SK-N-SH (cell line): ENCODE measurements around the gene PRCC. TPM values are rescaled to one million over a fixed set of nuclear protein-coding genes. Genes with fewer than 3 reads are reported as not detected.

Source experiments
- CTCF ChIA-PET: fragments of 300-600, 350-600 bp; formaldehyde crosslinking; extraction: SDS; loops from one replicate; lab custom pipeline; 2021; lab: Yijun Ruan, JAX
- POLR2A ChIA-PET: fragments of 350-600 bp; sonication (Branson Sonifier 250); formaldehyde crosslinking; extraction: SDS; loops from one replicate; lab custom pipeline; 2020; ENCODE audit warnings: antibody characterized with exemption, inconsistent platforms; lab: Yijun Ruan, JAX
- DNase-seq: peaks from one replicate; pipeline ENCODE4 v3.0.0; 2012
- H2AFZ ChIP-seq: fragments of 200-600 bp; sonication (generic); 2 replicates; pipeline ENCODE4 v1.8.1; 2016; ENCODE audit warnings: antibody characterized with exemption, mild to moderate bottlenecking, low read depth
- H3F3A ChIP-seq: fragments of 200-600 bp; sonication (generic); replicated peaks from 2 replicates; pipeline ENCODE3; 2016; ENCODE audit warnings: antibody characterized with exemption, mild to moderate bottlenecking; ENCODE audit not compliant: insufficient read depth
- H3K27ac ChIP-seq, 2 experiments: fragments of 200-500 bp in 1 of 2; fragments of 200-600 bp in 1 of 2; sonication (Bioruptor generic) in 1 of 2; sonication (generic), shearing (Covaris generic) in 1 of 2; 2 replicates each; pipeline versions ENCODE4 v1.5.1 to v1.6.1; 2014 to 2016; ENCODE audit warnings: low read depth in 2 of 2, inconsistent platforms in 1 of 2, low read length in 1 of 2, mild to moderate bottlenecking in 1 of 2, mixed read lengths in 1 of 2
- H3K27me3 ChIP-seq: fragments of 200-600 bp; sonication (generic), shearing (Covaris generic); 2 replicates; pipeline ENCODE4 v1.6.1; 2016; ENCODE audit warnings: mixed run types; ENCODE audit not compliant: insufficient read depth
- H3K36me3 ChIP-seq, 2 experiments: fragments of 200-500 bp in 1 of 2; fragments of 200-600 bp in 1 of 2; sonication (Bioruptor generic) in 1 of 2; sonication (generic) in 1 of 2; replicated peaks in 1 of 2; 2 replicates each; pipeline versions ENCODE3 to v1.5.1; 2014 to 2016; ENCODE audit warnings: low read length in 1 of 2, mild to moderate bottlenecking in 1 of 2; ENCODE audit not compliant: insufficient read depth in 2 of 2, control insufficient read depth in 1 of 2
- H3K4me1 ChIP-seq, 2 experiments: fragments of 200-500 bp in 1 of 2; fragments of 200-600 bp in 1 of 2; sonication (Bioruptor generic) in 1 of 2; sonication (generic), shearing (Covaris generic) in 1 of 2; 2 replicates each; pipeline versions ENCODE4 v1.5.1 to v1.6.1; 2014 to 2016; ENCODE audit warnings: low read depth in 1 of 2, low read length in 1 of 2, mixed run types in 1 of 2; ENCODE audit not compliant: insufficient read depth in 2 of 2, control insufficient read depth in 1 of 2
- H3K4me2 ChIP-seq: fragments of 200-600 bp; sonication (generic), shearing (Covaris generic); 2 replicates; pipeline ENCODE4 v1.6.1; 2017; ENCODE audit warnings: mixed run types
- H3K4me3 ChIP-seq, 2 experiments: fragments of 200-500 bp in 1 of 2; fragments of 200-600 bp in 1 of 2; sonication (Bioruptor generic) in 1 of 2; sonication (generic), shearing (Covaris generic) in 1 of 2; 2 replicates each; pipeline versions ENCODE4 v1.5.1 to v1.8.1; 2014 to 2016; ENCODE audit warnings: low read depth in 2 of 2, inconsistent platforms in 1 of 2, low read length in 1 of 2, mild to moderate bottlenecking in 1 of 2, mixed read lengths in 1 of 2, moderate library complexity in 1 of 2
- H3K79me2 ChIP-seq: fragments of 200-600 bp; sonication (generic); 2 replicates; pipeline ENCODE4 v1.8.1; 2017; ENCODE audit warnings: mild to moderate bottlenecking; ENCODE audit not compliant: insufficient read depth
- H3K9ac ChIP-seq: fragments of 200-600 bp; sonication (generic); 2 replicates; pipeline ENCODE4 v1.6.1; 2017; ENCODE audit warnings: mixed run types
- H3K9me2 ChIP-seq: fragments of 200-600 bp; sonication (generic); 2 replicates; pipeline ENCODE4 v1.6.1; 2017; ENCODE audit warnings: mixed run types
- H3K9me3 ChIP-seq: fragments of 200-600 bp; sonication (generic); 2 replicates; pipeline ENCODE4 v1.6.1; 2017; ENCODE audit warnings: mixed run types, mild to moderate bottlenecking, moderate library complexity
- H4K20me1 ChIP-seq: fragments of 200-600 bp; sonication (generic); 2 replicates; pipeline ENCODE4 v1.6.1; 2017; ENCODE audit warnings: mild to moderate bottlenecking, mixed run types; ENCODE audit not compliant: insufficient read depth
- EP300 ChIP-seq, 2 experiments: IDR thresholded peaks; 2 replicates each; pipeline versions ENCODE4 v1.4.0 to v1.6.1; 2012; ENCODE audit warnings: borderline replicate concordance in 1 of 2, low read depth in 1 of 2, low read length in 1 of 2
- EZH2phosphoT487 ChIP-seq: fragments of 200-600 bp; sonication (generic); IDR thresholded peaks from 2 replicates; pipeline ENCODE4 v1.6.1; 2017; ENCODE audit warnings: low read depth, mixed run types, mild to moderate bottlenecking, antibody characterized with exemption, moderate library complexity, borderline replicate concordance
- FOSL2 ChIP-seq: IDR thresholded peaks from 2 replicates; pipeline ENCODE4 v1.4.0; 2012; ENCODE audit warnings: low read depth, mild to moderate bottlenecking, moderate library complexity, borderline replicate concordance
- GATA2 ChIP-seq: sonication (generic); formaldehyde crosslinking; IDR thresholded peaks from 2 replicates; pipeline ENCODE4 v1.5.0; 2020; ENCODE audit warnings: mild to moderate bottlenecking, missing genetic modification reagents
- IRF3 ChIP-seq: fragments of 150-350 bp; IDR thresholded peaks from 2 replicates; pipeline ENCODE4 v1.6.1; 2016; ENCODE audit warnings: mild to moderate bottlenecking, low read depth, low read length
- MAX ChIP-seq: IDR thresholded peaks from 2 replicates; pipeline ENCODE4 v1.4.0; 2012; ENCODE audit warnings: low read depth
- NFIC ChIP-seq: IDR thresholded peaks from 2 replicates; pipeline ENCODE4 v1.4.0; 2012; ENCODE audit warnings: borderline replicate concordance
- NRF1 ChIP-seq: IDR thresholded peaks from 2 replicates; pipeline ENCODE4 v1.6.1; 2012; ENCODE audit warnings: low read depth, mild to moderate bottlenecking, low read length
- PBX3 ChIP-seq: IDR thresholded peaks from 2 replicates; pipeline ENCODE4; 2012
- RAD21 ChIP-seq: IDR thresholded peaks from 2 replicates; pipeline ENCODE4 v1.6.1; 2012; ENCODE audit warnings: mild to moderate bottlenecking, low read length
- REST ChIP-seq: IDR thresholded peaks from 2 replicates; pipeline ENCODE4 v1.6.1; 2012; ENCODE audit warnings: mild to moderate bottlenecking, low read depth, low read length, moderate library complexity
- RXRA ChIP-seq: IDR thresholded peaks from 2 replicates; pipeline ENCODE4 v1.4.0; 2012; ENCODE audit warnings: low read depth, mild to moderate bottlenecking, borderline replicate concordance
- SIN3A ChIP-seq: IDR thresholded peaks from 2 replicates; pipeline ENCODE4 v1.6.1; 2012; ENCODE audit warnings: low read depth, mild to moderate bottlenecking, low read length, moderate library complexity, borderline replicate concordance
- TCF12 ChIP-seq: IDR thresholded peaks from 2 replicates; pipeline ENCODE4 v1.4.0; 2012
- USF1 ChIP-seq: IDR thresholded peaks from 2 replicates; pipeline ENCODE4 v1.4.0; 2012; ENCODE audit warnings: low read depth, borderline replicate concordance
- ZBTB33 ChIP-seq: IDR thresholded peaks from 2 replicates; pipeline ENCODE4 v1.4.0; 2012; ENCODE audit warnings: low read depth, borderline replicate concordance
- WGBS: methylation state at CpG from one replicate; pipeline ENCODE4 v1.1.6; 2017; ENCODE audit warnings: low lambda C conversion rate; 5-methylcytosine and 5-hydroxymethylcytosine counted together
- polyA plus RNA-seq, 3 experiments: library from polyadenylated mRNA; depleted of rRNA; stranded (reverse); fragments of >200 nt; gene quantifications; 2 replicates each; pipeline ENCODE4 v1.2.3, GENCODE V29; 2012

Gene PRCC
- polyA plus RNA-seq, 1 of the 3 experiments (the other 2 are of a cell fraction): 39.2 TPM

- TF ChIP-seq TCF12 (no peak), RAD21 (no peak), GATA2 (CRISPR knock-in tag) (no peak; the same call in 1 of the 2 replicates), NRF1 (no peak), EP300 (IDR thresholded peaks at IDR 0.05; ENCODE audit: borderline replicate concordance in 1 of 2, low read depth in 1 of 2, low read length in 1 of 2) (no peak), IRF3 (no peak), RXRA (no peak)
- TF ChIP-seq, all 33 proteins: peak for 0
These were observed 73.0 kb downstream of the PRCC start (continued) for GRCh38 chr1:156840186-156840897.

GRCh38 chr1:156840898-156841279 lies 73.6 kb downstream of the PRCC start:
- peaks cover 0 to 37% of the 10 kb centered on the region in 2 experiments; a peak in 1 of 4 replicates for H3K4me1 ChIP-seq
- TF ChIP-seq SIN3A (no peak), ZBTB33 (no peak), REST (no peak), NFIC (no peak), PBX3 (no peak), MAX (no peak), EZH2phosphoT487 (no peak), FOSL2 (no peak), USF1 (no peak)
- H3K36me3 ChIP-seq: no peaks in the 10 kb centered on the region
- no peak overlapping the region for H2AFZ ChIP-seq
- no peak overlapping the region for H3K4me2 ChIP-seq
- H3F3A ChIP-seq: no peaks in the 10 kb centered on the region
- no peaks in the 10 kb centered on the region for H3K9me2 ChIP-seq
- no peaks in the 10 kb centered on the region; the same call in 1 of the 2 replicates for H3K27me3 ChIP-seq
- CTCF ChIA-PET: interaction anchor here (1.1 to 12.8 kb wide), 6 partner anchors 14 to 151 kb away, joined by 4 to 476 read pairs (median 126); partner anchors contain the start of genes INSRR, NTRK1 and PEAR1
- DNase-seq: no peak
- WGBS: 76% methylated on average over 13 of the region's 14 CpGs
- no peaks in the 10 kb centered on the region for H4K20me1 ChIP-seq
- no peaks in the 10 kb centered on the region for H3K79me2 ChIP-seq
- H3K9me3 ChIP-seq: no peaks in the 10 kb centered on the region
- POLR2A ChIA-PET: interaction anchor here (1.1 to 5.8 kb wide), 3 partner anchors 12 to 20 kb away, joined by 3 to 38 read pairs (median 4); partner anchors contain the start of genes INSRR and NTRK1
- no peak overlapping the region for H3K9ac ChIP-seq
- no peak overlapping the region for H3K4me3 ChIP-seq
- H3K27ac ChIP-seq: no peak overlapping the region; a peak in 1 of 4 replicates
